ENCODE results near the gene SLC38A11.

The SLC38A11 gene

DNA sequence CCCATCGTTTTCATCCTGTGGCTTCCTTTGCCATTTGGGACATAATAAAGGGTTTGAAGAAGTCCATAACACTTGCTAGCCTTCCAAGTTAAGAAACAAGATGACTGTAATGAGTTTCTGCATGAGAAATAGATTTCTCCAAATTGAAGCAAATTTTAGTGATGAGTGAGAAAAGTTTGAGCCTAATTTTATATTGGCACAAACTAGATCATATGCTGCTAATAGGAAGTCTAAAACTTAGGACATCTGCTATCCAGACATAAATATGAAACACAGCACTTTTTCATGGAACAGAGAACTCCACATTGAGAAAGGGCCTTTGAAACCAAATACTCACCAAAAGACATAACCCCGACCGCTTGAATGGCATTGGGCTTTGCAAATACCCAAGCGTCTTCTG lies 39.8 kb downstream of the SLC38A11 start:
- no peak for DNase-seq (ENCODE audit: low spot score)

DNA sequence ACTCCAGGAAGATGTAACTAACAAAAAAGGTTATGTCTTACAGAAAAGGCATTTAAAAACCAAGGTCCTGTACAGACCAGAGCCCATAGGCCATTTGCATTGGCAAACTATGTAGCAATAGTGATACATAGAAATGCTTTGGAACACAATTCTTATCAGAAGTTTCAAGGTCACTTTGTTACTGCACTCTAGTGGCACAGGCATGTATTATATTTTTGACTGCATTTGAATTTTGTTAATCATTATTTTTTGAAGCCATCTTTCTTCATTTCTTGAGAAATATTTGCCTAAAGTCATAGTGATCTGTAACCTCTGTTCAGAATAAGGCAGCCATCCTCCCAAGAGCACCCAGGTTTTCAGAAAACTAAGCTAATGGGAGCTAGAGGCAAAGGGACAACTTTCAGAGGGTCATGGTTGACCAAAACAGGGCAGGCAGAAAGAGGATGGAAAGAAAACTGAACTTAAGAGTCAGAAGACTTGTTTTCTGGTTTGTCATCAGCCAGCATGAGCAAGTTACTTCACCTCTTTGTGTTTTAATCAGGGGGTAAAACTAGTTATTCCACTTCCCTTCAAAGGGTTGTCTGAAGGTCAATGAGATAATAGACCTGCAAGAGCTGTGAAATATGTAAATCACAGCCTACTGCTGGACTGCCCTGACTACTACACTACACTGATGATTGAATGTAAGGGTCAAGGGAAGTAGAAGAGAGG lies 41.5 kb downstream of the SLC38A11 start:
- no peak for DNase-seq (ENCODE audit: low spot score)

DNA sequence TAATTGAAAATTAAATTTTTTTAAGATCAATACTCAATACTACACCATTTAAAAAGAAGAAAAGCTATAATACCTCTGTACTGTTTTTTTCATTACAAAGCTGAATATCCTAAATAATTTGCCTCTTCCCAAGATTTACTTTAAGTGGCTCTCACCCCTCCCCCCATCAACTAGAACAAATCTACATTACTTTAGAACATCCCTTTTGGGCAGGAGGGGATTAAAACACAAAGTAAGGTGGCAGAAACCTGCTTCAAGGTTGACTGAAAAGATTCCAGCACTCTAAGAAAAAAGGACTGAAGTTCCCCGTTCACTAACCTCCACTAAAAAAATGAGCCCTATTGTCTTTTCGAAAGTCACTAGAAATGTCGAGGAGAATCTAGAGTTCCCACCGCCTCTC lies 42.3 kb downstream of the SLC38A11 start:
- DNase-seq (ENCODE audit: low spot score), result no peak

DNA sequence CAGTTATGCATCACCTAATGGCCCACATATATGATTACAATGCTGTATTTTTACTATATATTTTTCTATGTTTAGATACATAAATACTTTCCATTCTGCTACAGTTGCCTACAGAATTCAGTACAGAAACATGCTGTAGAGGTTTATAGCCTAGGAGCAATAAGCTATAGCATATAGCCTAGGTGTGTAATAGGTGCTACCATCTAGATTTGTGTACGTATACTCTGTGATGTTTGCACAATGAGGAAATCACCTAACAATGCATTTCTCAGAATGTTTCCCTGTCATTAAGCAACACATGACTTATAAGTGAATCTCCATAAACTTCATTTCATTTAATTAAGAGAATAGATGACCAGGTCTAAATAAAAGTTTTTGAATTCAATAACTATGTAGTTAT lies 43.5 kb downstream of the SLC38A11 start:
- no peak for DNase-seq (ENCODE audit: low spot score)

DNA sequence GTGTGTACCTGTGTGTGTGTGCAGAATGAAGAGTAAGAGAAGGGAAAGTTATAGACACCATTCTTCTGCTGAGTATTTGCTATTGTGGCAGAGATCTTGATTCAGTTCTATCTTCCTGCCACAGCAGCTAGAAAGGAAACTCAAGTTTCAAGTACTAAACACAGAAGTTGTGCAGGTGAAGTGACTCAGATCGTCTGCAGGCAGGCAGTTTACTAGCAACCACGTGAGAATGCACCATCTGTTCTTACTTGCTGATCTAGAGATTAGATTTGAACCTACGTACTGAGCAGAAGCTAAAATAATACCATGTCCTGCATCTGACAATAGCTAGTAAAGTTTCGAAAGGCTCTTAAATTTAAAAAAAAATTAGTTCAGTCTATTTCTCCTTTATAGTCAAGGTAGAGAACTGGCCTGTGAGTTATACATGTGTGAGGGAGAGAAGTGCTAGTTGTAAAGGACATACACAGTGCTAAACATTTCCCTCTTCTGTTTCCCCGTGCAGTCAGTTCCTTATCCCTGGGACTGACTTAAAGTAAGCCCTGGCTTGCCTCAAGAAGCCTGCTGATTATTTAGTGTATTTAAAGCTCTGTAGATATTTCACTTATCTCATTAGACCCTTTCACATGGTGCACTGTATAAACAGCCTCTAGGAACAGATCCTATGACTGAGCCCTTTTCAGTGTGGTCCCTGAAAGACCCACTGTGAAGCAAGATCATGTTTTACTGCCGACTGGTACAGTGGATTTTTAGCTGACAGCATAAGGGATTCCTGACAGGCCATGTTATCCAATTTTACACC lies 45.0 kb downstream of the SLC38A11 start:
- DNase-seq (ENCODE audit: low spot score), result no peak

DNA sequence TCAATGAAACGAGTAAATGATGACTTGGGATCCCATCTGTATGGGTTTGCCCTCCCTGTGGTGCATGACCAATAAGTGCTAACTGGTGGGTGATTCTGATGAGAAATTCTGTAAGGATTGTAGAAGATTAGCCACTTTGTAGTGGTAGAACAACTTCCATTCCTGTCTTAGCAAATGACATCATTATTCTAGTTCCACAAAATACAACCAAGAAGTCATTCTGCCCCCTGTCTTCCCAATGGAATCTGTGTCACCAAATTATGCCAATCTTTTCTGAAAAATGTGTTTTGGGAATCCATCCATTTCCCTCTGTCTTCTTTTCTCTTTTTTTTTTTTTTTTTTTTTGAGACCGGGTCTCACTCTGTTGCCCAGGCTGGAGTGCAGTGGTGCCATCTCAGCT lies 48.4 kb downstream of the SLC38A11 start:
- no peak for DNase-seq (ENCODE audit: low spot score)

DNA sequence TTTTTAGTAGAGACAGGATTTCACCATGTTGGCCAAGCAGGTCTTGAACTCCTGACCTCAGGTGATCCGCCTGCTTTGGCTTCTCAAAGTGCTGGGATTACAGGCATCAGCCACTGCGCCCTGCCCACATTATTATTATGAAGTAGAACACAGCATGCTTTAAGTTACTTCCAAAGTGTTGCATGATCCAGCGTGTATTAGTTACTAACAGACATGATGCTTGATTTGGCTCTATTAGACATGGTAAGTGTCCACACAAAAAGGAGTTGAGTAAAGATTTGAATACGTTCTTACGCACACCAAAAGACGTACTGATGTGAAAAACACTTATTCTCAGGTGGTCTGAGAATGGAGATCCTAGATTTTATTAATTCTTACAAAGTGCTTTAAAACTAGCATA lies 50.0 kb downstream of the SLC38A11 start:
- DNase-seq (ENCODE audit: low spot score), result no peak

DNA sequence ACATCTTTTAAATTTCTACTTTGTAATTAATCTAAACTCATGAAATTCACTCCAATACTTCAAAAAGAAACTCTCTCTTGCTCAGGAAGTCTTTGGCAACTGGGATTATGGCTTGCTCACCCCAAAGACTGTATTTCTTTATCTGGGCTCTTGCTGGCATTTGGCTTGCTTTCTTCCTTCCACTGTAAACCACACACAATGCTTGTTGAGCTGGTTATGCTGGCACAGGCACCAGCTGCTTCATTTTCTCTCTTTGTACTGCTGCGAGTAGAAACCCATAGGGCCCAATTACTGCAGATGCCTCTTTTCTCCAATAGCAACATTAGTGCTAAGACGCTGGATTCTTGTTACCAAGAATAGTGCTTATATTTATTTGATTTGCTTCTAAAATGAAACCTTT lies 51.4 kb downstream of the SLC38A11 start:
- no peak for DNase-seq (ENCODE audit: low spot score)

DNA sequence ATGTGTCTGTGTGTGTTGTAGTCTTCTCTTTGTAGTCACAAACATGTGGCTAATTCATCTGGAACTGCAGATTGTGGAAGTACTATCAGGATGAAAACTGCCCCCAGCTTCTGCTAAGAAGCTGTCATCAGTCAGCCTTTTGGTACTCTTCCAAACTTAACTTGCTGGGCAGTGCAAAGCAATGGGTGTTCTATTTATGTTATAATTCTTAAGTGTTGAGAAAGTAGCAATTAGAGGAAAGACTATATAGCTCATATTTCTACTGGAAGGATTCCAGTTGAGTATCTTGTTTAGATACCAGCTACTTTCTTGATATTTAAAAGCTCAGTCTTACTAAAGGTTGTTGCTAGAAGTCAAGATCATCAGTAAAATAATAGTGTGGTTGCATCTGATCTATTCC lies 52.1 kb downstream of the SLC38A11 start:
- DNase-seq (ENCODE audit: low spot score), result no peak

DNA sequence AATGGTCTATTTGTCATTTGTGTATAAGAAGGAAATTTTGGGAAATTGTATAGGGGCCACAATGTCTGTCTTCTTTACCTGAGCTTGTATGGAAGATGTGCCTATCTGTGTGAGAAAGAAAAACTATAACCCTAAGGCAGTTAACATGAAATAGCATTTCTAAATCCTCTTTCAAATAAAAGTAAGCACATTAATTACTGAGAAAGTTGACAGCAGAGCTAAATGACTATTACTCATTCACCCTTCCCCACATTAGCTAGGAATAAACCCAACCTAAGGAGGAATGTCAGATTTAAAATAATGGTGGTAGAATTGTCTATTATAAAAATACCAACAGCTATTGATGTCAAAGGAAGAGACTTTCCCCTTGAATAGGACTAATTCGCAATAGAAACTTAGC lies 56.2 kb downstream of the SLC38A11 start:
- DNase-seq (ENCODE audit: low spot score), result no peak

DNA sequence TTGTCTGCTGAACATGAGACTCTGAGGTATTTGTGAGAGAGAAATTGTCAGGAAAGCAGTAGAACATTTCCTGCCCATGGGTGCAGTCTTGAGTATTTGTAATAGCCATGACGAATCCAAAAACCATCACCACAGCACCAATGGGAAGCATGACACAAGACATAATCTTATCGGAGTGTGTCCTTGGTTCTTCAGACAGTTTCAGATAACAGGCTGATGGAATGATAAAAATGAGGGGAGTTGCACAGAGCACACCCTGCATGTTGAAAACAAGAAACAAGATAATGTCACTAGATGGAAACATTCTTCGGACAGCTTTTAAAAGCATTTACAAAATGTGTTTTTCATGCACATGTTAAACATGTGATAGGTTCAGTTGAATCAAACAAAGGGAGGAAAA lies 56.9 kb downstream of the SLC38A11 start:
- no peak for DNase-seq (ENCODE audit: low spot score)

DNA sequence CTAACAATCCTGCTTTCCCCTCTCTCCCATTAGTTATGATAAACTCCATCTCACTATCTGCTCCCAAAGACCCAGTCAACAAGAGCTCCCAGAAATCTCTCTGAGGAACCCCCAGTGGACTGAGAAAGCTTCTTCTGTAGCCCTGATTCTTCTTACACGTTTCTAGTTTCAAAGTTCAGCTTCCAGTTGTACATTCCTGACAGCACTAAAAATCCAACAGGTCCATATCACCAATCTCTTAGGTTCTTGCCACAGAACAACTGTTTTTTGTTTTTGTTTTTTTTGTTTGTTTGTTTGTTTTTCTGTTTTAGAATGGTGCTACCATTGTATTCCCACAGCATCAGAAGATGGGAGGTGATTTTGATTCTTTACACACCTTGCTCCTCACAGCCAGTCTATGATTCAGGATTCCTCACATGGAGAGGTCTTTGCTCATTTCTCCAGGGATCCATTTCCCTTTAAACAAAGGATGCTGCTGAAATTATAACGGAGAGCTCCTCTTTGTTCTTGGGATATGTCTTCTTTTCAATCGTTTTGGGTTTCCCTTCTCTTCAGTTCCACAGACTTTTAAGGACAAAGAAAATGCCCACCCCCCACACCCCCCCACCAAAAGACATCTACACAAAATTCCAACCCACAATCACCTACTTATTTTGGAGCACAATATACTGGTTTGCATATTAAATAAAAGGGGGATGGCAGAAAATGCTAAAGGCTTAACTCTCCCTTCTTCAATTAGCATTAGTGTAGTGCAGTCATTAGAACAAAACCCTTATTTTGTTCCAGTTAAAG lies 57.7 kb downstream of the SLC38A11 start:
- DNase-seq (ENCODE audit: low spot score), result no peak

DNA sequence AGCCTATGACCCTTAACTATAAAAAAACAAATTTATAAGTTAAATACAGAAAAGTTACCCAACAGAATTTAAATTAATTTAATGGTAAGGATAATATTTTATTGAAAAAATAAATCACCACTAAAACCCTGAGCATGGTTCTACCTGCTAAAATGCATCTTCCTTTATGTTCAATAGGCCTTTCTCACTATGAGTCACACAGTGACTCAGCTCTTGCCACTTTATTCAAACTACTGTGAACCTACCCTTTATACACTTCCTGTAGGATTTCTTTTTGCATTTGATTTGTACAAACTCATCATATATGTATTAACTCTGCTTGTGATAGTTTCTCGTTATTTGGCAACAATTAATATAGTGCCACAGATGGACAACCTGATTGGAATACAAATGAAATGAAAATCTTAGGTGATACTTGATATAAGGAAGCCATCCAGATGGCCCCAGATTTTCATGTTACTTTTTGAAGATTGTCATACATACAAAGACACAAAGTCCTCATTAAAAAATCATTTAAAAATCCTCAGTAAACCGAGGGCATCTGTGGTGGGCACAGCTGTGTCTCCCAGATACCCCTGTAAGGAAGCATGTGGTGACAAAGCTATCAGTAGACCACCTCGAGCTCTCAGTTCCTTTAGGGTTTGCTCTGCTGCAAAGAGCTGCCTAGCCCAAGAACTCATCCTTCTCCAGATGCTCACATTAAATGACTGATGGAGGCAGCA lies 58.5 kb downstream of the SLC38A11 start:
- no peak for DNase-seq (ENCODE audit: low spot score)

DNA sequence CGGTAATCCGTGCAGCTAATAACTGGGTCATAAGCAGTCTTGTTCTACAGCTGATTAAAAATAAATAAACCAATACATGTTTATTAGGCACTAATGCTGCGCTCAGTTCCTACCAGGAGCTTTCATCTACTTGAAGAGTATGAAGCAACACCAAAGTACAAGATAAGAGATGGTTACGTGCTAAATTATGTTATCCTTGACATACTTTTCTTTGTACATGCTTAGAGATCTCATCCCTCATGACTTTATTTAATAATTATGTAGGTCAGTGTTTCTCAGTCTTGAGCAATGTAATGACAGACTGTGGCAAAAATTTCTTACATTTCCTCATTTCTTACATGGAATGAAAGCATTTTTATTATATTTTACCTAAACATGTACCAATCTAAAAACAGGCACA lies 59.1 kb downstream of the SLC38A11 start:
- no peak for DNase-seq (ENCODE audit: low spot score)

DNA sequence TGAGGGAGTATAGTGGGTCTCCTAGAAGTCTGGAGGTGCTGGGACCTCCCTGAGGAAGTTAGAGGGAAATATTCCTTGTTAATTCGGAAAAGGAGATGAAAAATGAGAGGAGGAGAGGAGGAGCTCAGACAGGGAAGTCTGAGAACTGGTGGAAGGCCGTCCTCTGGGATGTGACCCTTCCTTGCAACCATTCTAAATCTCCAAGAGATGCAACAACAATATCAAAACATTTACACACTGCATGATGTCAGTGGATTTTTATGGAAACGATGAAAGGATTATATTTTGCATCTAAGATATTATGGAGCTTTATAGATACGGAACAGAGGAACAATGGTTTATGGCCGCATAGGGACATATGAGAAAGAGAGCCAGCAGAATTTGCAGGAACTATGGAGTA lies 63.9 kb downstream of the SLC38A11 start:
- no peak for DNase-seq (ENCODE audit: low spot score)

DNA sequence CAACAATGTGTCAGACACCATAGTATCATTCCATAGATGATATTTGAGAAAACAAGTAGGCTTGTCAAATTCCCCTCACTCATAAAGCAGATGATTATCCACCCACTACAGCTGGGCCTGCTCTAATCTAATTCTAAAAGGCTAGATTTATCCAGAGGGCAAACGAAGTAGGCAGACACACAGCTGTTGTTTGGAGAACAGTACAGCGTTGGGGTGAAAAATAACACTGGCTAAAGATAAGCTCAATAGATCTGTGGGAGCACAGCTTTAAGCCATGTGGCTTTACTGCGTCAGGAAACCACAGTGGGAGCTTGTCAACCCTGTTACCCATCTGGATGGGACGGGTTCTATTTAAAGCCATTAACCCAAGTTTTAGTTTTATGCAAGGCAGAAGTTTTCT lies 64.8 kb downstream of the SLC38A11 start:
- no peak for DNase-seq (ENCODE audit: low spot score)

DNA sequence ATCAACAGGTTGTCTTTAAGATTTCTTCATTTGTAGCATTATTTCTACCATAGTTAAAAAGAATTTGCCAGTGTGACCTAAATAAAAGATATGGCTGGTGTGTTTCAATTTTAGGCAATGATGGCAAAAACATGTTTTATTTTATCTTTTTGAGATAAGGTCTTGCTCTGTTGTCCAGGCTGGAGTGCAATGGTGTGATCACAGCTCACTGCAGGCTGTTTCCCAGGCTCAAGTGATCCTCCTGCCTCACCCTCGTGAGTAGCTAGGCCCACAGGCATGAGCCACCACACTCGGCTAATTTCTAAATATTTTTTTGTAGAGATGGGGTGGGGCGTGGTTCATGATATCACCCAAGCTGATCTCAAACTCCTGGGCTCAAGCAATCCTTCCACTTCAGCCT lies 66.7 kb downstream of the SLC38A11 start:
- DNase-seq (ENCODE audit: low spot score), result no peak

DNA sequence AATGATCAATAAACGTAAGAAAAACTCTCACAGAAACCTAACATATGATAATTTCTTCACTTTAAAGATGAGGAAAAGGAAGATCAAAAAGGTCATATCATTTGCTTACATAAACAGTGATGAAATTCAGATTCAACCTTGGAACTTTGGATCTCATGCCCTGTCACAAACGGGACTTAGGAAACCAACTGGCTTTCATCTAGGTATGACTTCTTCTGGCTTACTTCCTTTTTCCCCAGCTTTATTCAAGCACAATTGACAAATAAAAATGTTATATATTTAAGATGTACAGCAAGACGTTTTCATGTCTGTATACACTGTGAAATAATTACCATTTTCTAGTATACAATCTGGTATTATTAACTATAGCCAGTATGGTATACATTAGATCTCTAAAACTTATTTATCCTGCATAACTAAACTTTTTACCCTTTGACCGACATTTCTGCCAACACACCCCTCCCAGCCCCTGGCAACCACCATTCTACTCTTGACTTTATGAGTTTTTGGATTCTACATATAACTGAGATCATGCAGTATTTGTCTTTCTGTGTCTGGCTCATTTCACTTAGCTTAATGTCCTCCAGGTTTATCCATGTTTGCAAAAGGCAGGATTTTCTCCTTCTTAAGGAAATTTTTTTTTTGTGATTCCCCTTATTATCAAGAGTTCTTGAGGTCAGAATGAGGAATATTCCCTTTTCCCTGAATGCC lies 67.7 kb downstream of the SLC38A11 start:
- DNase-seq (ENCODE audit: low spot score), result no peak

DNA sequence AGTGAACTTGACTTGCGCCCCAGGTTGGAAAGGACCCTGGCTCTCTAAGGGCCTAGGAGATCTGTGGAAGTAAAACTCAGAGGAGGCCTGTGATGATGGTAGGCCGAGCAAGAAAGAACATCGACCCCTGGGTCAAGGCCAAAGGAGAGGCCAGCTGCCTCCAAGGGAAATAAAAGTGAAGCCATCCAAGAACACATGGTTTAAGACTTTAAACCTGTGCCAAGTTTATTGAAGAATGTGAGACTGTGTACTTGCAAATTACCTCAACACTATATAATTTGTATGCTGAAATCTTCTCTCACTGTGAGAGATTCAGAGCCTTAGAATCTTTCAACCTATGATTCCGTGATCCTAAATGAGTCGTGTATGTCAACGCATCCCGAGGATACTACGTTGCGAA lies 73.0 kb downstream of the SLC38A11 start:
- DNase-seq (ENCODE audit: low spot score), result no peak

DNA sequence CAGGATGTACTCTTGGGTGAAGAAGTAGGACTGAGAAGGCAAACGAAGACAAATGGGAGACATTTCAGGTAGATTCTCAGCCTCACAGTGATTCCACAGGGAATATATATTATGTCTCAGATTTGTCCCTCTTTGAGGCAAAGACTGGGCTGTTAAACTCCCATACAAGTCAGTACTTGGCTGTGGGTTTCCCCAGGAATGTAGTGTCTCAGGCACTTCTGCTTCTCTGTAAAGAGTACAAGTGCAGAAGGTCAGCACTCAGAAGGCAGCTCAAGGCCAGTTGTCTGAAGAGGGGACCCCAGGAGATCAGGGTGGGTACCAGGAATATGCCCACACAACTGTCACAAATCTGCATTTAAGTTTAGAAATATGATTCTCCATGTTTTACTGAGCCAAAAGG lies 73.8 kb downstream of the SLC38A11 start:
- DNase-seq (ENCODE audit: low spot score), result no peak

DNA sequence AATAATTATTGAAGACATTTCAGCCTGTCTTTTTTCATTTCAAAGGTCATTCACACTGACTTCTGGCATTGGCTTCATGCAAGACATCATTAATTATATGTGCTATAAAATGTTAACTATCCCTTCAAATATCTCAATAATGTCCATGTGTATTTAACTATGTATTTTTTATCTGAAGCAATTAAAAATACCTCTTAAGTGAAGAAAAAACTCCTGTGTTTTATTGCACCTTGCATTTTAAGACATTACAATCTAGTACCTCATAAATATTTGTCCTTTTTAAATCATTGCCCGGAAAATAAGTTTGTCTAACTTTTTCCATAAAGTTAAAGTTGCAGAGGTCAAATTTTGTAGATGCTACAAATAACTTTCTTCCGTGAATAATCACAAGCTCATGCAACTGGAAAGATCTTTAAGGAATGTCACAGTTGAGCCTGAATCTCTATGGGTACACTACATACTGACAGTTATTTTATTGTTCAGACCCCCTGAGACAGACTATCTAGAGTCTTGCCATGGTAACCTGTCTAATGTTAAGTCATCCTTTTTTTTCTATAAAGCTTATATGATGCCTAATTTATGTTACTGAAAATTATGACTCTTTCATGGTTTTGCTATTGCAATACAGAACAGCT lies 75.3 kb downstream of the SLC38A11 start:
- DNase-seq (ENCODE audit: low spot score), result no peak
